Measurements from ENCODE around the gene SMARCA2. TPM values are rescaled to one million over a fixed set of nuclear protein-coding genes. Genes with fewer than 3 reads are reported as not detected.

SMARCA2 gene
- polyA plus RNA-seq, 3 donors from 2014 or later = 20.1 to 41.4 (median 25.2) TPM

DNA sequence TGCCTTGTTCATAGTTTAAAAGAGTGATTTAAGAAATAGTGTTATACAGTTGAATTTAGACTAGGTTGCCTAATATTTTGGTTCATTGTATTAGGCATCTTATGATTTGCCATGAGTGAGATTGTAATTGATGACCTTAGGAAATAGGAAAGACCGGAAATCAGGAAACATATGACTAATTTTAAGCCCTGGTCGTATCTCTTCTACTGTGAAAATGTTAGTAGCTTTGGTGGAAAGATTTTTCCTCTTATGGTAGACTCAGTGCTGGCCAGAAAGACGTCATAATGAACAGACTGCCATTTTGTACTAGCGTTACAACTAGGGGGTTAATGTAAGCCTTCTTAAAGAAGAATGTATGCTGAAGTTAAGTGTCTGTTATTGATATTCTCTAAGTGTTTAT lies 21.7 kb downstream of the SMARCA2 start:
- H3K4me1 Mint-ChIP-seq = peaks cover 32 to 55% of the 10 kb centered on the region in 2 donors
- H3K9me3 Mint-ChIP-seq = no peaks in the 10 kb centered on the region
- H3K36me3 Mint-ChIP-seq = peaks cover 4 to 42% (median 34%) of the 10 kb centered on the region in 3 donors
- peak overlapping the region in 2 of 6 donors; percentile 61 to 81 for H3K27ac Mint-ChIP-seq
- DNase-seq = no peak
- no peak overlapping the region for H3K4me3 Mint-ChIP-seq
- peaks cover 0 to 1% (median 0%) of the 10 kb centered on the region in 3 donors for H3K27me3 Mint-ChIP-seq (ENCODE audit: low read depth in 3 of 3)

DNA sequence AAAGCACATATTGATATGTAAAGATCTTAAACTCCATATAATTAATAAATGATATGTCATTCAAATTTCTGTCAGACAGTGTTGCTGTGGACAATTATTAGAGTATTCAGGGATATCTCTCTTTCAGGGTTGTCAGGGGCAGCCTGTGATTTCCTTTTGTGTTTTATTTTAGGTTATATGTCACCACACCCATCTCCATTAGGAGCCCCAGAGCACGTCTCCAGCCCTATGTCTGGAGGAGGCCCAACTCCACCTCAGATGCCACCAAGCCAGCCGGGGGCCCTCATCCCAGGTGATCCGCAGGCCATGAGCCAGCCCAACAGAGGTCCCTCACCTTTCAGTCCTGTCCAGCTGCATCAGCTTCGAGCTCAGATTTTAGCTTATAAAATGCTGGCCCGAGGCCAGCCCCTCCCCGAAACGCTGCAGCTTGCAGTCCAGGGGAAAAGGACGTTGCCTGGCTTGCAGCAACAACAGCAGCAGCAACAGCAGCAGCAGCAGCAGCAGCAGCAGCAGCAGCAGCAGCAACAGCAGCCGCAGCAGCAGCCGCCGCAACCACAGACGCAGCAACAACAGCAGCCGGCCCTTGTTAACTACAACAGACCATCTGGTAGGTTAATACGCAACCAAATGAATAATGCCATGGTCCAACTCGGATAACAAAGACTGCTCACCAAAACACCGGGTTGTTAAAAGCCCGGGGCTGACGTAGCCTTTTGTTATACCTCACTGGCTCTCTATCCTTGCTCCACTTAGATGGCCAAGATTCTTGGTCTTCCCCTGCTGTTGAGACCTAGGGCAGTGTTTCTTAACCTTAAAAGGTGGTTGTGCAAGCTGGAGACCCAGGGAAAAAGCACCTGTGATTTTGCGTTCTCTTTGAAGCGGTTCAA lies 24.4 kb downstream of the SMARCA2 start:
- Mint-ChIP-seq H3K9me3 (no peaks in the 10 kb centered on the region), H3K36me3 (peaks cover 4 to 44% (median 23%) of the 10 kb centered on the region in 3 donors), H3K4me3 (no peak overlapping the region), H3K4me1 (peaks cover 37 to 69% of the 10 kb centered on the region in 2 donors), H3K27me3 (ENCODE audit: low read depth in 3 of 3) (peaks cover 0 to 1% (median 0%) of the 10 kb centered on the region in 3 donors), H3K27ac (peak overlapping the region in 1 of 6 donors; percentile 12)
- DNase-seq = no peak

DNA sequence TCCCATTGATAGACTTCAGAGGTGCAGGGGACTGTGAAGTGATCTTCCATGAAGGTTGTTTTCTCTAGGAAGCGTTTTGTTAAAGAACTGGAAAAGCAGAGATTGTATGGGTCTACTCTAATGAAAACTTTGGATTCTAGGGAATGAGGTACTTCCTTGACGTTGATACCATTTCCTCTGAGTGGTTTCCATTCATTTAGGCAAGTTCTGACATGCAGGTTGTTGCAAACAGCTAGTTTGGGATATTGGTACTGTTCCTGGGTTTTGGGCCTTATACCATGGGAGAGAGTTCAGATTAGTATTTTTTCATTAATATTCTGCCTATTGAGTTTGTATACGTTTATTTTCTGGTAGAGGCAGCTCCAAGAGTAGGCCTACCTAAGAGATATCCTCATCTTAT lies 25.7 kb downstream of the SMARCA2 start:
- Mint-ChIP-seq H3K27me3 (ENCODE audit: low read depth in 3 of 3) (peaks cover 0 to 1% (median 0%) of the 10 kb centered on the region in 3 donors), H3K4me1 (peaks cover 38 to 78% of the 10 kb centered on the region in 2 donors), H3K4me3 (no peak overlapping the region), H3K27ac (peak overlapping the region in 2 of 6 donors; percentile 17 to 39), H3K9me3 (no peaks in the 10 kb centered on the region), H3K36me3 (peaks cover 4 to 41% (median 29%) of the 10 kb centered on the region in 3 donors)
- DNase-seq = no peak

DNA sequence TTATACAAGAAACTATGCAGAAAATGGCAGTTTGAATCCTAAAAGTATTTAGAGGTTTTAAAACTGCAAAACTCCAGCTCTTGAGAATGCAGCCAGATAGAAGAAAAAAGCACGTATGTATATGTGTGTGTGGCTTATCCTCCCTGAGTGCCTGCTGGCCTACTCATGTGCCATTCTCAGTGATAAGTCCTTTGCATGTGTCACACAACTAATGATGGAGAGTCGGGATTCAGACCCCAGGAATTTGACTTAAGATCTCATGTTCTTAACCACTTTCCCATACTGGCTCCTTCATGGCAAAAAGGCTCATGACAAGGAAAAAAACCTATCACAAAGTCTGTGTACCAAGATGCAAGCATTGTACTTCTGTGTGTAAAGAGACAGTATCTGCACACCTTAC lies 26.6 kb downstream of the SMARCA2 start:
- H3K4me1 Mint-ChIP-seq = peaks cover 33 to 68% of the 10 kb centered on the region in 2 donors
- no peak for DNase-seq
- peaks cover 8 to 40% (median 28%) of the 10 kb centered on the region in 3 donors for H3K36me3 Mint-ChIP-seq
- H3K27me3 Mint-ChIP-seq (ENCODE audit: low read depth in 3 of 3) = peaks cover 0 to 1% (median 0%) of the 10 kb centered on the region in 3 donors
- no peaks in the 10 kb centered on the region for H3K9me3 Mint-ChIP-seq
- H3K4me3 Mint-ChIP-seq = no peak overlapping the region
- peak overlapping the region in 4 of 6 donors; percentile 0 to 79 (median 38) for H3K27ac Mint-ChIP-seq

DNA sequence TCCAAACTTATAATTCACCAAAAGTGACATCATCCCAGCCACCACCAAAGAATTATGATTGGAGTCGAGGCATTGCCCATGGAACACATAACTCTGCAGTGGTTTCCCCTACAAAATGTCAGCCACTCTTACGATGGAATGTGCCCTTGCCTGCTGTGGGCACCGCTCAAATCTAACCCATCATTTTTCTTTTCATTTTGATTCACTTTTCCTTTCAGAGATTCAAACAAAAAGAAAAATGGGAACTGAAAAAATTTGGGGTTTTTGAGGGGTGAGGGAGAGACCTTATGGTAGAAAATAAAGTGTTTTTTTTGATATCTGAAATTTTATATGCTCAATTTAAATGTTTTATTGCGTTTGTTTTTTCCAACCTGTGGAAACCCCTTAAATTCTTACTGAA lies 28.1 kb downstream of the SMARCA2 start:
- DNase-seq = no peak
- Mint-ChIP-seq H3K4me3 (no peak overlapping the region), H3K27ac (peak overlapping the region in 2 of 6 donors; percentile 15 to 56), H3K4me1 (peaks cover 25 to 61% of the 10 kb centered on the region in 2 donors), H3K27me3 (ENCODE audit: low read depth in 3 of 3) (peaks cover 0 to 1% (median 1%) of the 10 kb centered on the region in 3 donors), H3K9me3 (no peaks in the 10 kb centered on the region), H3K36me3 (peaks cover 13 to 44% (median 31%) of the 10 kb centered on the region in 3 donors)

DNA sequence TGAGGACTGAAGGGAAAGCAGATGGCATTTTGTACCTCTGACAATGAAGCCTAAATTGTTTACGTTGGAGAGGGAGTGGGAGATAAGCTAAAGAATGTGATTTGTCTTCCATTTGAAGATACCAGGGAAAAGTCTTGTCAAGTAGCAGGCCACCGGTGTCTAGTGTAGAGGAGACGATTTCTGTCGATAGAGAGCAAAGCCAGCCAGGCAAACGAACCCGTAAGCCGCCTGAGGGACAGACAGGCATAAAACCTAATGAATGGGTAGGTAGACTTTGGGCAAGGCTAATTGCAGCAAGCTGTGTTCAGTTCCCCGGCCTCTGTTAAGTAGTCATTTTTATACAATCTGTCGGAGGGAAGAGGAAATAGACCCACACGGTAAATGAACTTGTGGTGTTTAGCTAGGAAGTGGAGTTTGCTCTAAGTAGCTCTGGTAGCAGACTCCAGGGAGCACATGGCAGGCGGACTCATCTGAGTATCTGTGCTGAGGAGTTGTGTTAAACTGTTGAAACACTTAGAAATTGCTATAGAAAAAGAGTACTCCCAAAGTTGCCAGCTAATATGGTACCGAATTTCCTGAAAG lies 28.8 kb downstream of the SMARCA2 start:
- H3K27me3 Mint-ChIP-seq (ENCODE audit: low read depth in 3 of 3) = peaks cover 0 to 1% (median 0%) of the 10 kb centered on the region in 3 donors
- peaks cover 13 to 49% (median 31%) of the 10 kb centered on the region in 3 donors for H3K36me3 Mint-ChIP-seq
- no peak overlapping the region for H3K4me3 Mint-ChIP-seq
- no peaks in the 10 kb centered on the region for H3K9me3 Mint-ChIP-seq
- no peak for DNase-seq
- H3K4me1 Mint-ChIP-seq = peaks cover 20 to 59% of the 10 kb centered on the region in 2 donors
- H3K27ac Mint-ChIP-seq = peak overlapping the region in 5 of 6 donors; percentile 36 to 69 (median 61)

GRCh38 chr9:2047144-2047671 lies 32.1 kb downstream of the SMARCA2 start:
- Mint-ChIP-seq H3K4me3 (no peak overlapping the region), H3K9me3 (no peaks in the 10 kb centered on the region), H3K36me3 (peaks cover 9 to 34% (median 22%) of the 10 kb centered on the region in 3 donors), H3K4me1 (peaks cover 17 to 63% of the 10 kb centered on the region in 2 donors), H3K27ac (peak overlapping the region in 1 of 6 donors; percentile 67), H3K27me3 (ENCODE audit: low read depth in 3 of 3) (peaks cover 0 to 1% (median 1%) of the 10 kb centered on the region in 3 donors)
- no peak for DNase-seq

DNA sequence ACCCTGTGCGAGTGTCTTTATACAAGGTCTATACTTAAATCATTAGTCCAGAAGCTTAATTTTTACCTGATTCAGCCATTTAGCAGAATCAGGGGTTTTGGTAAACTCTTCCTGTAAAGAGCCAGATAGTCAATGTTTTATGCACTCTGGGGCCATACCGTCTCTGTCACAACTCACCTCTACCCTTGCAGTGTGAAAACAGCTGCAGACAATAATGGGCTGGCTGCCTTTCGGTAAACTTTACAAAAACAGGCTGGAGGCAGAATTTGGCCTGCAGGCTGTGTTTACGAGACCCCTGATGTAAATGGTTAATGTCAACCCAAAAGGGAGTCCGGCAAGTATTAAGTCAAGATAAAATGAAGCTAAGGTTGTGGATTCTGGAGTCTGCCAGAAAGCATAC lies 32.8 kb downstream of the SMARCA2 start:
- H3K36me3 Mint-ChIP-seq = peaks cover 9 to 29% (median 22%) of the 10 kb centered on the region in 3 donors
- peak overlapping the region in 3 of 6 donors; percentile 4 to 67 (median 62) for H3K27ac Mint-ChIP-seq
- H3K27me3 Mint-ChIP-seq (ENCODE audit: low read depth in 3 of 3) = peaks cover 0 to 1% (median 1%) of the 10 kb centered on the region in 3 donors
- DNase-seq = no peak
- H3K4me1 Mint-ChIP-seq = peaks cover 21 to 63% of the 10 kb centered on the region in 2 donors
- H3K4me3 Mint-ChIP-seq = no peak overlapping the region
- H3K9me3 Mint-ChIP-seq = no peaks in the 10 kb centered on the region

DNA sequence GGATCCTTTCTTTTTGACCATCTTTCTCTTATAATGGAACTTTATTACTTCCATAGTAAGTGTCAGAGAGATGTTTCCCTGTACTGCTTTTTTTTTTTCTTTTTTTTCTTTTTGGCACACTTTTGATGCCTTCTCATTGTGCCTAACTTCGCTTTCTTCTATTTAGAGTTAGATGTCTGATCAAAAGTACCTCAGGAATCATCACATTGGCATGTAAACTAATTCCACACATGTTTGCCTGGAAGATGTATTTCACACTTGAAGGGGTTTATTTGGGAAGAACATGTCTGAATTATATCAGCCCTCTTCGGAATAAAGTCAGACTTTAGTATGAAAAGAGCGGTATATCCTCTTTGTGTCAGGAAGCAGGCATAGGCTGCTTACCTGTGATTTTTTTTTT lies 35.1 kb downstream of the SMARCA2 start:
- Mint-ChIP-seq H3K4me3 (no peak overlapping the region), H3K4me1 (peaks cover 30 to 65% of the 10 kb centered on the region in 2 donors), H3K27me3 (ENCODE audit: low read depth in 3 of 3) (peaks cover 0 to 1% (median 1%) of the 10 kb centered on the region in 3 donors), H3K36me3 (peaks cover 9 to 24% (median 17%) of the 10 kb centered on the region in 3 donors), H3K9me3 (no peaks in the 10 kb centered on the region), H3K27ac (peak overlapping the region; percentile 29 to 87 (median 69))
- no peak for DNase-seq

DNA sequence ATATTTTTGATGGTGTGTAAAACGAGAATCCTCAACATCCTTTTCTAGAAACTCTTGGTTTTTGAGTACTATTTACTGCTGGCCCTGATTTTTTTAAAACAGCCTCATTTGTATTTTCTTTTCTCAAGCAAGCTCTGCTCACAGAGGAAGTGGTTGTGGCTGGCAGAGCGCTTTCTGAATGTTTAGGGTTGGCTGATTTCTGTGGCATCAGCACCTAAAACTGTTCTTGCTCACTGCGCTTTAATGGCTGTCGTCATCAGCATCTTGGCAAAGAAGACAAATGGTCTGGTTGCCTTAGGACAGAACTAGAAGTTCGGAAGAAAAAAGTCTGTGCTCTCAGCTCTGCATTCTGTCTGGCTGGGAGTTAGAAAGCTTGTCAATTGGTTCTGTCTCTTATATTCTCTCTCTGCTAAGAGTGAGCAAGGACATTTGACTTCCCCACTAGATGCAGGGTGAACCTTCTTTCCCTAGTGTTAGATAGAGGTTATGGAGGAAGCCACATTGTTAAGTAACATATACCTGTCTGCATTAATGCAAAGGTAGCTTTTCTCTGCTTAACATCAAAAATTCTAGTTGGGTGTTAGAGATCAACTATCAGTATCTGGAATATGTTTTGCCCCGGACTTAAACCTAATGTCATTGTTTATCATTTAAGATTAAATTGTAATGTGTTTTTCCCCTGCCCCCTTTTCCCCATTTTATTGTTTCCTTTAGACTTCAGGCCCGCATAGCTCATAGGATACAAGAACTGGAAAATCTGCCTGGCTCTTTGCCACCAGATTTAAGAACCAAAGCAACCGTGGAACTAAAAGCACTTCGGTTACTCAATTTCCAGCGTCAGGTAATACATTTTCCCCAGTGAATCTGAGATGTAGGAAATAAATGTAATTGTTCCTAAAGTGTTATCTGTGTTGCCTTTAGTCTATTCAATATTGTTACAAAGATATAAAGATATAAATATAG lies 39.0 kb downstream of the SMARCA2 start:
- H3K4me3 Mint-ChIP-seq = peak overlapping the region; percentile 62 to 72 (median 65)
- no peaks in the 10 kb centered on the region for H3K27me3 Mint-ChIP-seq (ENCODE audit: low read depth in 3 of 3)
- peak overlapping the region; percentile 86 to 99 (median 95) for H3K27ac Mint-ChIP-seq
- peaks cover 26 to 61% of the 10 kb centered on the region in 2 donors for H3K4me1 Mint-ChIP-seq
- H3K9me3 Mint-ChIP-seq = peaks cover 0 to 2% (median 0%) of the 10 kb centered on the region in 6 donors
- DNase-seq = peak; percentile 73 to 83 (median 78)
- peaks cover 16 to 31% (median 18%) of the 10 kb centered on the region in 3 donors for H3K36me3 Mint-ChIP-seq

DNA sequence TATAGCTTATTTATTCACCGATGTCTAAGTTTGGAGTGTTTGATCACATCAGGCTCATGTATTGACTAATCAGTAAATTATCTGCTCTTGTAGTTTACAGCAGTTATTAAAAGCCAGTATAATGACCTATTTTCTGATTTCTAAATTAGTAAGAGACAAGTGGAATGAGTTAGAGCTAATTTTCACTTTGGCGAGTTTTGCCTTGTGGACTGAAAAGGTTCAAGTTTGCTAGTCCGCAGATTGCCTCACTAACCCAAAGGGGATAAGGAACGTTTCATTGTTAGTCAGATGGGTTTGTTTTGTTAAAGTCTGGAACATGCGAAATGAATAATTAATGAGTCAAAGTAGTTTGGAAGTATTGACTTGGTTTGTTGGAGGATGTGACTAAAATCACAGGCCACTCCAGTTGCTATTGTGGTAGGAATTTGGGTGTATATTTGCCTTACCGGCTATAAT lies 40.1 kb downstream of the SMARCA2 start:
- Mint-ChIP-seq H3K27me3 (ENCODE audit: low read depth in 3 of 3) (no peaks in the 10 kb centered on the region), H3K36me3 (peaks cover 24 to 36% (median 24%) of the 10 kb centered on the region in 3 donors), H3K4me3 (no peak overlapping the region), H3K4me1 (peaks cover 25 to 66% of the 10 kb centered on the region in 2 donors), H3K27ac (peak overlapping the region; percentile 82 to 98 (median 86)), H3K9me3 (peaks cover 0 to 2% (median 0%) of the 10 kb centered on the region in 6 donors)
- DNase-seq = no peak

DNA sequence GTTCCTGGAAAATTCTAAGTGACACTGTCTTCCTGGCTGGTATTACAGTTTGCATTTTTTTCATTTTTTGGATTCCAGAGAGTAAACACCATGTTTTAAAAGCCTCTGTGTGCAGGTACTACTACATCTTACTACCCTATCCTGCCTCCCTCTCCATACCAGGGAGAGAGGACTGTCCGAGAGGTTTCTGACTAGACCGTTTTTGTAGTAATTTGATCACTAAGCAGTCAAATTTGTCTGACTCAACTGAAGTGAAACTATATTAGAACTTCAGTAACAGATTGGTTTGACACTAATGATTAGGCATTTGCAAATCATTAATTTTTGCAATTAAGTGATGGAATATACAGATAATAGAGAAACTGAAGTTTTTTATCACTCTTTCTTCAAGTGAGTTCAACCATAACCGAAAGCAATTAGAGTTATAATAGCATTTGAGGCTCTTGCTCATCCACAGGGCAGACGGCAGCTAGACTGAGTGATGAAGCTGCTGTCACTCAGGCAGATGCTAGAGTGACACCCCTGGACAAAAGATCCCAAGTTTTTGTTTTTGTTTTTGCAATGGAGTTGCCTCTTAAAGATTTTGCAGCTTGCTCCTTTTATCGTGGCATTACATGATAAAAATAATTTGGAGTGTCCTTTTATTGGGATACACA lies 44.3 kb downstream of the SMARCA2 start:
- Mint-ChIP-seq H3K36me3 (peaks cover 31 to 64% (median 46%) of the 10 kb centered on the region in 3 donors), H3K4me1 (peaks cover 2 to 31% of the 10 kb centered on the region in 2 donors), H3K27me3 (ENCODE audit: low read depth in 3 of 3) (no peaks in the 10 kb centered on the region), H3K4me3 (no peak overlapping the region), H3K27ac (peak overlapping the region in 2 of 6 donors; percentile 20 to 40), H3K9me3 (peaks cover 0 to 2% (median 0%) of the 10 kb centered on the region in 6 donors)
- no peak for DNase-seq

Data from immature natural killer cell (primary cell).